Adrenal gland (tissue), 5 donors: Measurements from ENCODE around the gene NDUFV3.
"Not testable (repeated sequence)": the region's sequence is repeated elsewhere in the genome, so short reads cannot be mapped to it uniquely, and the experiment has no call there.

ENCODE experiments used
- POLR2A ChIP-seq, 2 donors: fragments of 450-650 bp; IDR thresholded peaks; one replicate each; pipeline ENCODE4 v1.6.1; 2017; ENCODE audit warnings: antibody characterized with exemption in 2 of 2, mild to moderate bottlenecking in 2 of 2, moderate library complexity in 1 of 2
- TF ChIP-seq, protein P1 (sequence below), 6 experiments: fragments of 450-650 bp in 4 of 6; fragments of 200-600 bp in 2 of 6; sonication (generic) in 1 of 6; IDR thresholded peaks; 1 replicate in 5 of 6; 2 replicates in 1 of 6; pipeline versions ENCODE4 v1.5.1 to v1.8.0; 2016 to 2021; ENCODE audit warnings: antibody characterized with exemption in 6 of 6, mild to moderate bottlenecking in 2 of 6, moderate library complexity in 1 of 6
- donor health status: DM: no; HTN: no; CAD: no.

GRCh38 chr21:42933973-42934372 is 40.9 kb downstream of the NDUFV3 start:
- TF ChIP-seq, protein P1, sequence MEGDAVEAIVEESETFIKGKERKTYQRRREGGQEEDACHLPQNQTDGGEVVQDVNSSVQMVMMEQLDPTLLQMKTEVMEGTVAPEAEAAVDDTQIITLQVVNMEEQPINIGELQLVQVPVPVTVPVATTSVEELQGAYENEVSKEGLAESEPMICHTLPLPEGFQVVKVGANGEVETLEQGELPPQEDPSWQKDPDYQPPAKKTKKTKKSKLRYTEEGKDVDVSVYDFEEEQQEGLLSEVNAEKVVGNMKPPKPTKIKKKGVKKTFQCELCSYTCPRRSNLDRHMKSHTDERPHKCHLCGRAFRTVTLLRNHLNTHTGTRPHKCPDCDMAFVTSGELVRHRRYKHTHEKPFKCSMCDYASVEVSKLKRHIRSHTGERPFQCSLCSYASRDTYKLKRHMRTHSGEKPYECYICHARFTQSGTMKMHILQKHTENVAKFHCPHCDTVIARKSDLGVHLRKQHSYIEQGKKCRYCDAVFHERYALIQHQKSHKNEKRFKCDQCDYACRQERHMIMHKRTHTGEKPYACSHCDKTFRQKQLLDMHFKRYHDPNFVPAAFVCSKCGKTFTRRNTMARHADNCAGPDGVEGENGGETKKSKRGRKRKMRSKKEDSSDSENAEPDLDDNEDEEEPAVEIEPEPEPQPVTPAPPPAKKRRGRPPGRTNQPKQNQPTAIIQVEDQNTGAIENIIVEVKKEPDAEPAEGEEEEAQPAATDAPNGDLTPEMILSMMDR (IDR thresholded peaks at IDR 0.05) = not testable (repeated sequence)
- not testable (repeated sequence) for TF ChIP-seq POLR2A (IDR thresholded peaks at IDR 0.05)
